KBM-7 (cell line): ENCODE measurements around the gene PKMYT1.

Source experiments
- DNase-seq: peaks from one replicate; pipeline ENCODE4 v3.0.0-alpha.2; 2015
- in situ Hi-C: fragments of 300-500 bp; cut with MboI; formaldehyde crosslinking; loops from 2 replicates; pipeline ENCODE4 v1.14.3; 2020; ENCODE audit warnings: low sequenced_read_pairs, low pct_unique_long_range_greater_than_20kb, mixed read lengths

PKMYT1 gene

DNA sequence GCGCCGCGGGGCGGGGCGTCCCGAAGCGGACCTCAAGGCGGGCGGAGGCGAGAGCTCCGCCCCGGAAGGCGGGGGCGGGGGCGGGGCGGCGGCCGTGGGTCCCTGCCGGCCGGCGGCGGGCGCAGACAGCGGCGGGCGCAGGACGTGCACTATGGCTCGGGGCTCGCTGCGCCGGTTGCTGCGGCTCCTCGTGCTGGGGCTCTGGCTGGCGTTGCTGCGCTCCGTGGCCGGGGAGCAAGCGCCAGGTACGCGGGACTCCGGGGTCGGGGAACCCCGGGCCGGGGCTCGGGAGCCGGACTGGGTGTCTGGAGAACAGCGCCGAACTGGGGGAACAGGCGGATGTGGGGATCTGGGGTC, 40.0 kb upstream of the PKMYT1 start, which contains the start of gene TNFRSF12A:
TSS of gene TNFRSF12A (plus strand) at position 122 of the 357 bp plus-strand sequence. CDS start at position 152, 30 bp downstream.
- peak; percentile 59 for DNase-seq
- in situ Hi-C loops: no loop called here

DNA sequence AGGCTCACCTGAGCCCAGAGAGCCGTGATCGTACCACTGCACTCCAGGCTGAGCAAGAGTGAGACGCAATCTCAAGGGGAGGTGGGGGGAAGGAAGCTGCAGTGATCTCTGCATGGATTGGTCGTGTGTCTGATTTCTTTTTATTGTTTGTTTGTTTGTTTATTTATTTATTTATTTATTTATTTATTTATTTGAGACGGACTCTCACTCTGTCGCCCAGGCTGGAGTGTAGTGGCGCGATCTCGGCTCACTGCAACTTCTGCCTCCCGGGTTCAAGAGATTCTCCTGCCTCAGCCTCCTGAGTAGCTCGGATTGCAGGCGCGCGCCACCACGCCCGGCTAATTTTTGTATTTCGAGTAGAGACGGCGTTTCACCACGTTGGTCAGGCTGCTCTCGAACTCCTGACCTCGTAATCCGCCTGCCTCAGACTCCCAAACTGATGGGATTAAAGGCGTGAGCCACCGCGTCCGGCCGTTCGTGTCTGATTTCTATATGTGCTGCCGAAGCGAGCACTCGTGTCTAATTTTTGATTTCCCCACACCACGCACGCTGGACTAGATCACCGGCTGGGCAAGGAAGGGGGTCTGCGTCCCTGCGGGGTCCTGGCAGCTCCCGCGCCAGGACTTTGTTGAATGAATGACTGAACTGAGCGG, 39.5 kb upstream of the PKMYT1 start:
- DNase-seq: peak; percentile 65
- in situ Hi-C loops: no loop called here

DNA sequence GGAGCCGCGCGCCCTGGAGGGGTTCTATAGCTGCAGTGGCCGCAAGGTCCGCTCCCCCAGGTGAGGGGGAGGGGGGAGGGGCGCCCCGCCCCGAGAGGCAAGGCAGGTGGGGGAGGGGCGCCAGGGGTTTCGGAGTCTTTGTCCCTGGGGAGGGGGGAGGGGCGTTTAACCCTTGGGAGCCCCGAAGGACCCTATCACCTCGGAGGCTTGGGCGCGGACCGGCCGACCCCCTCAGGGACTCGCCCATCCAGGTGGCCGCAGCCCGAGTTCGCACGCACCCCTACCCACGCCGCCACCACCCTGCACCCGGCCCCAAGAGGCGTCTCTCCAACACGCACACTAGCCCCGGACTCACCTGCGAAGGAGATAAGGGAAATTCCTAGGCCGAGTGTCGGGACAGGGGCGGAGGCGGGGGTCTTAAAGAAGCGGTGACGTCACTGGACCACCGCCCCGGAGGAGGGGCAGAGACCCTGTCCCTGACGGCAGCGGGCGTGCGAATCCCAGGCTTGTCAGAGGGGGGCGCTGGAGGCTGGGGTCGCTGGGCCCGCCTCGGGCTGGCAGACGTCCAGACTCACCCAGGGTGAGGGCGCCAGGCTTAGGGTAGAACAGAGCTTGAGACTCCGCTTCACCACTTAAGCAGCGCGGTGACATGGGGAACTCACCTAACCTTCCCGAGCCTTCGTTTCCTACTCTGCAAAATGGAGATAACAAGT, 37.7 kb upstream of the PKMYT1 start, which contains the start of gene CLDN6:
TSS of gene CLDN6 (minus strand) at position 390 of the 713 bp plus-strand sequence. CDS start 2,162 bp downstream, outside the sequence.
- in situ Hi-C loops: no loop called here
- peak; percentile 29 for DNase-seq

DNA sequence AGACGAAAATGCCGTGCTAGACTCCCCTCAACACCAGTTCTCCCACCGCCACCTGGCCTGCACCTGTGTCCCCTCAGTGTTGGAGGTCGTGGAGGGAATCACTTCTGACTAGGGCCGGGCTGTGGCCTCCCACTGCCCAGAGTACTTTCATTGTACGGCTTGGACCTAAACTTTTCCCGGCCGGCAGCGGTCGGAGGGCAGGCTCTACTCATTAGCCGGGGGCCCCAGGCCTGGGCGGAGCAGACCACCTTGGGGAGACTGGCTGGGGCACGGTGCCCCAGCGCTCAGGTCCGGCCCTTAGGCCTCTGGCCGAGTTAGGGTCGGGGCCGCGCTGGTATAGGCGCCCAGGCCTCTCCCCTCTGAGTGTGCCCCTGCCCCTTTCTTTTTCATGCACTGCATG, 37.1 kb upstream of the PKMYT1 start:
- in situ Hi-C loops: no loop called here
- DNase-seq: no peak

DNA sequence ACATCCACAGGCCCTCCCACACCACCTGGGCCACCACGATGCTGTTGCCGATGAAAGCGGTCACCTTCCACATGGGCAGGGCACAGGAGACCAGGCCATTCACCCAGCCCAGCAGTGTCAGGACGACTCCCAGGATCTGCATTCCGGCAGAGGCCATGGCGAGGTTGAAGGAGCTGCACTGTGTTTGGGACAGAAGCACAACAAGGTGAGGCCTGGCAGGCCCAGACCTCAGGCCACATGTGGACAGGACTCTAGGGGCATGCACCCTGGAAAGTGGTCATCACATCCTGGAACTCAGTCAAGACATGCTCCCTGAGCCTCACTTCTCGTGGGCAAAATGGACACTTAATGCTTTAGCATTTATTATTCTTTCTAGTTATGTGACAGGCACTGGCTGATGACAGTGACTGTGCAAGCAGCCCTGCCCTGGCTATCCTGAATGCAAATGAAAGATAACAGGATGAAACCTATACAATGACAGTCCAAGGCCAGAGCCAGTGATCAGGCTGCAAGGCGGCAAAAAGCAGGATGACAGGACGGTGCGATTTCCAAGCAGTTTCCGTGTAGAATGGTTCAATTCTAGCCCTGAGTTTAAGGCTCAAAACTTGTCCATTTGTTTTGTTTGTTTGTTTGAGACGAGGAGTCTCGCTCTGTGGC, 35.7 kb upstream of the PKMYT1 start:
- in situ Hi-C loops: no loop called here
- no peak for DNase-seq

DNA sequence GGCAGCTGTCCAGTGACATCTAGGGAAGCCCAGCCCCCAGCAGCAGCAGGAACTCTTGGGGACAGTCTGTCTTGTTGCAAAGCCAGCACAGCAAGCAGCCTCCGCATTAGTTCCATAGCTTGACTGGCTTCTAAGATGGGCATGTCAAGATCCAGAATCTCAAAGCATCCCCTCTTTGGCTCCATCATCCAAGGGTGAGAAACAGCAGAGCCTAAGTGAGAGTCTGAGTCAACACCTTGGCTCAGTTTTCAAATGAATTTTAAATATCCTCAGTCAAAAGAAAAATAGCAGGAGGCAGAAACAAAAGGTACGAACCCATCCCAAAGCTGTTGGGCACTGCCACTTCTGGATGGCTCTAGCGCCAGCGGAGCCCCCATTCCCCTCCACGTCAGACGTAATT, 34.7 kb upstream of the PKMYT1 start:
- in situ Hi-C loops: no loop called here
- no peak for DNase-seq

DNA sequence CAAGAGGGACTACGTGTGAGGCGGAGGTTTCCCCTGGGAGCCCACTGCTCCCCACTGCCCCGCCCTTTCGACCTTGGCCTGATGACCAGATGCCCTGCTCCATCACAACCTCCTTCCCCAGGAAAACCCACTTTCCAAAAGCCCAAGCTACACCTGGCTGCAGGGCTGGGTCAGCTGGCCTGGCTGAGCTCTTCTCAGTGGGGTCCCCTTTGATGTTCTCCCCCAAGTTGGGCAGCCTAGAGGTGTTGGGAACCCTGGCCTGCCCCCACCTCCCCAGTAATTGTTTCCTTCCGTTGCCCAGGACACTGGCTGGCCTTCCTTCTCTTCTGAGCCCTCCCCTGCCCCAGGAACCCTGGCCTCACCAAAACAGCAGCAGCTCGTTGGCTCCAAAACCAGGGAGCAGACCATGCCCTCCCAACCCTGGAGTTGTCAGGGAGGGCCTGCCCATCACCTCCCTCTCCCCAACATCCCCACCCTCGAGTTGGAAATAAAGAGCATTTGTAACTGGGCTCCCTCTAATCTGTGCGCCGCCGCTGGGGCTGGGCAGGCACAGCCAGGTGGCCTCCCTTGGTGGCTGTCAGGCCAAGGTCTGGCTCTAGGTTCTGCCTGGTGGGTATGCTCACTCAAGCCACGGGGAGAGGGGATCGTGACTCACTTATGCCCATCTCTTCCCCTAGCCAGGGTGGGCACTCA, 33.9 kb upstream of the PKMYT1 start:
- DNase-seq: no peak
- in situ Hi-C loops: no loop called here

DNA sequence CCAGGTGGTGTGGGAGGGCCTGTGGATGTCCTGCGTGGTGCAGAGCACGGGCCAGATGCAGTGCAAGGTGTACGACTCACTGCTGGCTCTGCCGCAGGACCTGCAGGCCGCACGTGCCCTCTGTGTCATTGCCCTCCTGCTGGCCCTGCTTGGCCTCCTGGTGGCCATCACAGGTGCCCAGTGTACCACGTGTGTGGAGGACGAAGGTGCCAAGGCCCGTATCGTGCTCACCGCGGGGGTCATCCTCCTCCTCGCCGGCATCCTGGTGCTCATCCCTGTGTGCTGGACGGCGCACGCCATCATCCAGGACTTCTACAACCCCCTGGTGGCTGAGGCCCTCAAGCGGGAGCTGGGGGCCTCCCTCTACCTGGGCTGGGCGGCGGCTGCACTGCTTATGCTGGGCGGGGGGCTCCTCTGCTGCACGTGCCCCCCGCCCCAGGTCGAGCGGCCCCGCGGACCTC, 33.3 kb upstream of the PKMYT1 start:
- in situ Hi-C loops: no loop called here
- DNase-seq: no peak

DNA sequence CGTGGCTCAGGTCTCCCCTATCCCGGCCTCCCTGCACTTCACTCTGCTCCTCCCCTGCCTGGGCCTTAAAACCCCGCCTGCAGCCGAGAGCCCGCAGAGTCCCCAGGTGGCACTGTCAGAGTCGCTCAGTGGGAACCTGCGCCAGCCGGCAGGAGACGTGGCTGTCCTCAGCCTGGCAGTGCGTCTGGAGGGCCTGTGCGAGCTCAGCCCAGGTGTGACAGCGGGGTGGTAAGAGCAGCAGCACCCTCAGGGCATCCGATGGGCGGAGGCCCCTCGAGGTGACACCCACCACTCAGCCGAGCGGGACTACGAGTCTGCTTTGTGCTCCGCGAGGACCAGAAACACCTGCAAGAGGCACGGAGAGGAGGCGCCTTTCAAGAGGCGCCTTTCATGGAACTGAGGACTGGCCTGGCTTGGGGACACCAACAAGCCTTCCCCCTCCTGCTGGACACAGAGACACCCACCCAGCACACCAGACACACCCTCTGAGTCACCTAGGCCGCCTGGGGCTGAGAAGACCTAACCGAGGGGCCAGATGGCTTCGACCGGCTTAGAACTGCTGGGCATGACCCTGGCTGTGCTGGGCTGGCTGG, 32.7 kb upstream of the PKMYT1 start, which contains the start of gene CLDN9:
TSS of gene CLDN9 (plus strand) at position 96 of the 593 bp plus-strand sequence. CDS start at position 536, 440 bp downstream.
- in situ Hi-C loops: no loop called here
- DNase-seq: no peak

DNA sequence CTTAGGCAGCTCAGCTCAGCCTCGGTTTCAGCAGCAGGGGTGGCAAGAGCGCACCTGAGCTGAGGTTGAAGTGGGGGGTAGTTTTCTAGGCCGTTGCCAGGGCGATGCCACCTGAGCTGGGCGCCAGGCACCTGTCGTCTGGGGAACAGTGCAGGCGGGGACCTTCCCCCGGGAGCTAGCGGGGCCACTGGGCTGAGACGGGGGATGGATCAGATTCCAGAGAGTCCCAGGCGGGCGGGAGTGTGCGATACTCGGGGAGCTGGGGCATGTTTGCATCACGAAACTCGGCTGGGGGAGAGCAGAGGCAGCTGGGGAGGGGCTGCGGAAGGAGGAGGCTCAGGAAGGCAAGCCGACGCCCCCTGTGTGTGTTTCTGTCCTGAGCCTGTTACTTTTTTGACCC, 32.0 kb upstream of the PKMYT1 start:
- in situ Hi-C loops: no loop called here
- DNase-seq: no peak

DNA sequence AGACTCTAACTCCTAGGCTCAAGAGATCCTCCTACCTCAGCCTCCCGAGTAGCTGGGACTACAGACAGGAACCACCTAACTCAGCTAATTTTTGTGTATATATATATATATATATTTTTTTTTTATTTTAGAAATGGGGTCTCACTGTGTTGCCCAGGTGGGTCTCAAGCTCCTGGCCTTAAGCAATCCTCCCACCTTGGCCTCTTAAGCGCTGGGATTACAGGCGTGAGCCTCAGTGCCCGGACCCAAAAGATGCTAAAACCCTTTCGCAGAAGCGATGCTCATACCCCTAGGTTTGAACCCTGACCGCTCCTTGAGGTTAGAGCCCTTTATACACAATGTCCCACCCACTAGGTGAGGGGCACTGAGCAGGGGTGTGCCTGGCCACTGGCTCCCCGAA, 30.3 kb upstream of the PKMYT1 start:
- in situ Hi-C loops: no loop called here
- no peak for DNase-seq

DNA sequence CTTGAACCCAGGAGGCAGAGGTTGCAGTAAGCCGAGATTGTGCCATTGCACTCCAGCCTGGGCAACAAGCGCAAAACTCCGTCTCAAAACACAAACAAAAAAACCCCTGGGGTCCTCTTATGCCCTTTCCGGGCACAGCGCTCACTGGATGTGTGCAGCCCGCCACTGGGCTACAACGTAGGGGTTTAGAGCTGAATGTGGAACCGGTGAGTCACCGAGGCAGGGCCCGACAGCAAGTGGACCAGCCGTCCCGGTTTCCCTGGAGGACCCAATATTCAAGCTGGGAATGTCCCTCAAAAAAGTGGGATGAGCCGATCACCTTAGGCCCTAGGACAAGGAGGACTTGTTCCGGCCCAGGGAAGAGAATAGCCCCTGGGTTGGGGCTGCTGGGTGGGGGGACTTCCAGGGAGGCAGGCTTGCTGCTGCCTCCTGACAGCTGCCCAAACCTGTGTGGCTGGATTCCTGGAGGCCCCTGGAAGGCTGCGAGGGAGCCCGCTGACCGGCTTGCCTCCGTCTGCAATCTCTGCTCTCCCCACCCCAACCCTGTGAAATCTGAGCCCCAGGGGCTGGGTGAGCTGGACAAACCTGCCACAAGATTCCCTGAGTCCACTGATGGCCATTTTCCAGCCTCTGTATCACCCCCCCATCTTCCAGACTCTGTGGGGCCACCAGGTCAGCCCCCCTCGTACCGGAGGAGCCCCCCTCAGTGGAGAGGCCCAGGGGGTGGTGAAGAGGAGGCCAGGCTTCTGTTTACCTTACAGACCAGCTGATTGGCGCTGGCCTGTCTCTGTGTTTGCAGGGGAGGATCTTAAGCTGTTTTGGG, 29.5 kb upstream of the PKMYT1 start:
- DNase-seq: no peak
- in situ Hi-C loops: no loop called here

DNA sequence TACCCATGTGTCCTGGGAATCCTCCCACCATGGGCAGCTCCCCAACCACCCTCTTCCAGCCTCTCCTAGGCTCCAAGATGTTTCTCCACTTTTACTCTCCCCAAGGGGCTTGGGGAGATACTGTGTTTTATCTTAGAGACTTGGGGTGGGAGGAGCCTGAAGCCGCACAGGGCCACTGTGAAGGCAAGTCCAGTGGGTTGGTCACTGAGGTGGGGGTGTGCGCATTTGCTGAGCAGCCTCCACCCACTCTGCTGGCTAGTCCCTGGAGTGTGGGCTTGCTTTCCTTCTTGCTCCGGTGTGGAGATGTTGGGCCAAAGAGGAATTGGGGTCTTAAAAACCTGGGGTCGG, 28.4 kb upstream of the PKMYT1 start:
- in situ Hi-C loops: no loop called here
- DNase-seq: no peak

DNA sequence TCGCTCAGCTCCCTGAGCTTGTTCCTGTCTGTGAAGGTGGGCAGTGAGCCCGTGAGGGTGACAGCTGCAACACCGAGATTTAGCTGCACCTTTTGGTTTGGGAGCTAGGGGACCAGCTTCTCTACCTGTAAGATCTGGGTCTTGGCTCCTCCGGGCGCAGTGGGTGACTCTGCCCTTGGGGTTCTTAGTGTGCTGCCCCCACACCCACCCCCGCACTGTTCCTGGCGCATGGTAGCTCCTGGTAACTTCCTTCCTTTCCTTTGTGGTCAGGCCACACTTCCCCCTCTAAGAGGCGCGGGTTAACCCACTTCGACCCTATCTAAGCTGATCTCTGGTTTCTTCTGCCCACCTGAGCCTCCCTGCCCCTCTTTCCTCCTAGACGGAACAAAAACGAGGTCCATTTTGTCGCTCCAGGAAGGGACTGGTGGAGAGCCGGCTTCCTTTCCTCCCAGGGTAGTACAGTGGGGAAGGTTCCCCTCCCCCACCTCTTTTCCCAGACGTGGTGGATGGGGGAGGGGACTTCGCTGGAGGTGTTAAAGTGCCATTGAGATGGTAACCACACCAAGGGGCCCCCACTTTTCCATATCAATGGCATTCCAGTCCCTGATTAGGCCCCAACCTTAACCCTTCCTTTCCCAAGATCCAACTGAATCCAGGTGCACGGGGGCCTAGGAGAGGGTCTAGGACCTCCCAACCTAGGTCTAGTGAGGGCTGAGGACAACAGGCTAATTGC, 27.9 kb upstream of the PKMYT1 start:
- in situ Hi-C loops: no loop called here

DNA sequence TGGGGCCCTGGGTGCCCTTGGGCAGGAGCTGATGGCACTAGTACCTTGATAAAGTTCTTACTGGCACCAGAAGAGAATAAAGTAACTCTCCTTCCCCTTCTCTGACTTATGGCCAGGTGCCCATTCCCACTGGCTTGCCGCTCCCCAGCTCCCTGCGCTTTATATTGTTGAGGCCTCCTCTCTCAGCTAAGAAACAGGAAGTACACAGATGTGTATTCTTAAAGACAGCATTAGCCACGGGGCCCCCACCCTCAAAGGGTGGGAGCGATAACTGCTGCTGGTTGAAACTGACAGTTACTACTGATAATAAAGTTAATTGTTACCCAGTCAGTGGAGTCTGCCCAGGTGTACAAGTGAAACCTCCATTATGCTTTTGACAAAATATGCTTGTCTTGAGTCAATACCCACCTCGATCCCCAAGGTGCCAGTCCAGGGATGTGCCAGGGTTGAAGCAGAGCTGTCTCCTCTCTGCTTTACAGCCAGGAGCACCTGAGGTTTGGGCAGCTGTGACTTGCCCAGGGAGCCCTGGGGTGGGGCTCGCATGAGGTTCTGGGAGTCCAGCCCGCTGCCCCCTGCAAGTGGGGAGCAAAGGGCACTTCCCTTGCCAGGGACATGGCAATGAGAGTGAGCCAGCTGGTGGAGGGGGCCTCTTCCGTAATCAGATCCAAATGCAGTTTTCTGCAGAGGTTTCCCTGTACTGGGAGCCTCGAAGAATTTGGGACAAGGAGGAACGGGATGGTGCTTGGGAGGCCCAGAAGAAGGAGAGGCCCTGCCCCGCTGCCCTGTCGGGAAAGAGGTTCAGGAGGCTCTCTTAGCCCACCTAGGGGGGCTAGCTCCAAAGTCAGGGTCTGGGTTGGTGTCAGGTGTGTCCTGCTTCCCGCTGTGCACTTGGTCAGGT, 27.1 kb upstream of the PKMYT1 start:
- peak; percentile 80 for DNase-seq
- in situ Hi-C loops: no loop called here

More for the DNA sequence above, 27.9 kb upstream of the PKMYT1 start:
- peak; percentile 84 for DNase-seq

DNA sequence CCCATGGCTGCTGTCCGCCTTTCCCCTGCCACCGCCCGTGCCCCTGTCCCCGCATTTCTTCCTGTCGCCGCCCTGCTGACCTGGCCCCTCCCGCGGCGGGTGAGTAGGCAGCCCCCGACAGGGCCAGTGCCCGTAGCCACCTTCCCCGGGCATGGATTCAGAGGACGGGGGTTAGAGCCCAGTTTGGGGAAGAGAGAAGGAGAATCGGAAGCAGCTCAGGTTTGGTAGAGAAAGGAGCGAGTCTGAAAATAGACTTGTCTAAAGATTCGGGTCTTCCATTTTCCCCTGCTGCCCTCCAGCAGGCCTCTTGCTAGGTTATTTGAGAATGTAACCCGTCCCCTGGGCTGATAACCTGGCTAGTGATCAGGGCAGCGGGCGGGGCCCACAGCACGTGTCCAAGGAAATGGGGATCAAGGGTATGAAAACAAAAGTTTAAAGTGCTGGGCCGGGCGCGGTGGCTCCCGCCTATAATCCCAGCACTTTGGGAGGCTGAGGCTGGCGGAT, 24.6 kb upstream of the PKMYT1 start:
- in situ Hi-C loops: no loop called here
- DNase-seq: peak; percentile 43

DNA sequence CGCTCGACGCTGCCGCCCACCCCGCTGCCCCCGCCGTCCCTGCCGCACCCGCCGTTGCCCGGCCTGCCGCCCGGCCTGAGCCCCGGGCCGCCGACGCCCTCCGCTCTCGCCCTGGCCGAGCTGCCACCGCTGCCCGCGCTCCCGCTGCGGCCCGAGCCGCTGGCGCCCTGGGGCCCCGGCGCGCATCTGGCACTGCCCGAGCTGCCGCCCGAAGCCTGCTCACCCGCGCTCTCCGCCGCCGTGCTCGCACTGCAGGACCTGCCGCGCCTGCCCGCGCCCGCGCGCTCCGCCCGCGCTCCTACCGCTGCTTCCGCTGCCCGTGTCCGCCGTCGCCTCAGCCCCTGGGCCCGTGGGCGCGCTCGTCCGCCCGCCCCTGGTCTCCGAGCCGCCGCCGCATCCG, 24.1 kb upstream of the PKMYT1 start:
- in situ Hi-C loops: no loop called here
- no peak for DNase-seq
